WTC11 (cell line): ENCODE data around the gene OR6K2.

Experiments used
- SP1 ChIP-seq: sonication (generic); formaldehyde crosslinking; conservative IDR thresholded peaks from 2 replicates; pipeline ENCODE4 v1.8.1; 2022; ENCODE audit warnings: missing genetic modification reagents
- ZNF416 ChIP-seq: fragments of 250-450 bp; sonication (Bioruptor Pico); IDR thresholded peaks from 2 replicates; pipeline ENCODE4 v1.9.0; 2021; ENCODE audit warnings: mild to moderate bottlenecking, inconsistent platforms
- TF ChIP-seq, protein P1 (sequence below): fragments of 250-450 bp; sonication (Bioruptor Pico); IDR thresholded peaks from 2 replicates; pipeline ENCODE4 v1.8.0; 2021; ENCODE audit warnings: mild to moderate bottlenecking
- TF ChIP-seq, protein P2 (sequence below): fragments of 200-600 bp; IDR thresholded peaks from 2 replicates; pipeline ENCODE4 v1.8.0; 2022; ENCODE audit warnings: antibody characterized with exemption

DNA sequence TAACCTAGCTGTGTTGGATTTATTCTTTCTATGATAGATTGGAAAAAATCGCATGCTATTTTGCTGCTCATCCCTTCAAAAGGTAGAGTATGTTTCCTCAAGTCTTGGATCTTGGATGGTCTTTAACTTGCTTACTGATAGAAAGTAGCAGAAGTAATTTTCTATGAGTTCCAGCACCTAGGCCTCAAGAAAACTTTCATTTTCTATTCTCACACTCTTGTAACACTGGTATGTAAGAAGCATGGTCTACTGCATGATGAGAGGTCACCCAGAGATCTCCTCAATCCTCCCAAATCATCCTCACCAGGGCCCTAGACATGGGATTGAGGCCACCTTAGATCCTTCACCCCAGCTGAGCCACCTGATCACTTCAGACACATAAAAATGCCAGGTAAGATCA lies 21.2 kb downstream of the OR6K2 start:
- TF ChIP-seq, protein P1, sequence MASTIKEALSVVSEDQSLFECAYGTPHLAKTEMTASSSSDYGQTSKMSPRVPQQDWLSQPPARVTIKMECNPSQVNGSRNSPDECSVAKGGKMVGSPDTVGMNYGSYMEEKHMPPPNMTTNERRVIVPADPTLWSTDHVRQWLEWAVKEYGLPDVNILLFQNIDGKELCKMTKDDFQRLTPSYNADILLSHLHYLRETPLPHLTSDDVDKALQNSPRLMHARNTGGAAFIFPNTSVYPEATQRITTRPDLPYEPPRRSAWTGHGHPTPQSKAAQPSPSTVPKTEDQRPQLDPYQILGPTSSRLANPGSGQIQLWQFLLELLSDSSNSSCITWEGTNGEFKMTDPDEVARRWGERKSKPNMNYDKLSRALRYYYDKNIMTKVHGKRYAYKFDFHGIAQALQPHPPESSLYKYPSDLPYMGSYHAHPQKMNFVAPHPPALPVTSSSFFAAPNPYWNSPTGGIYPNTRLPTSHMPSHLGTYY (CRISPR knock-in tag) = no peak
- TF ChIP-seq, protein P2, sequence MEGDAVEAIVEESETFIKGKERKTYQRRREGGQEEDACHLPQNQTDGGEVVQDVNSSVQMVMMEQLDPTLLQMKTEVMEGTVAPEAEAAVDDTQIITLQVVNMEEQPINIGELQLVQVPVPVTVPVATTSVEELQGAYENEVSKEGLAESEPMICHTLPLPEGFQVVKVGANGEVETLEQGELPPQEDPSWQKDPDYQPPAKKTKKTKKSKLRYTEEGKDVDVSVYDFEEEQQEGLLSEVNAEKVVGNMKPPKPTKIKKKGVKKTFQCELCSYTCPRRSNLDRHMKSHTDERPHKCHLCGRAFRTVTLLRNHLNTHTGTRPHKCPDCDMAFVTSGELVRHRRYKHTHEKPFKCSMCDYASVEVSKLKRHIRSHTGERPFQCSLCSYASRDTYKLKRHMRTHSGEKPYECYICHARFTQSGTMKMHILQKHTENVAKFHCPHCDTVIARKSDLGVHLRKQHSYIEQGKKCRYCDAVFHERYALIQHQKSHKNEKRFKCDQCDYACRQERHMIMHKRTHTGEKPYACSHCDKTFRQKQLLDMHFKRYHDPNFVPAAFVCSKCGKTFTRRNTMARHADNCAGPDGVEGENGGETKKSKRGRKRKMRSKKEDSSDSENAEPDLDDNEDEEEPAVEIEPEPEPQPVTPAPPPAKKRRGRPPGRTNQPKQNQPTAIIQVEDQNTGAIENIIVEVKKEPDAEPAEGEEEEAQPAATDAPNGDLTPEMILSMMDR = no peak
- TF ChIP-seq SP1 (CRISPR knock-in tag) (no peak), ZNF416 (CRISPR knock-in tag) (no peak)
